Subcutaneous adipose tissue (tissue), 4 donors: ENCODE results near the gene PARM1. TPM values are rescaled to one million over a fixed set of nuclear protein-coding genes. Genes with fewer than 3 reads are reported as not detected.

Source experiments
- total RNA-seq, 4 donors: library from RNA; depleted of rRNA; stranded (reverse); fragments of >200 nt; gene quantifications; one replicate each; pipeline ENCODE4 v1.1.0, GENCODE V29; 2016
- TF ChIP-seq, protein P1 (sequence below): fragments of 450-650 bp; IDR thresholded peaks from one replicate; pipeline ENCODE4 v1.5.1; 2016; ENCODE audit warnings: low read depth, mild to moderate bottlenecking, control low read depth, antibody characterized with exemption, moderate library complexity

The PARM1 gene
- total RNA-seq, 4 donors from 2014 or later, result 10.5 to 62.3 (median 50.4) TPM

DNA sequence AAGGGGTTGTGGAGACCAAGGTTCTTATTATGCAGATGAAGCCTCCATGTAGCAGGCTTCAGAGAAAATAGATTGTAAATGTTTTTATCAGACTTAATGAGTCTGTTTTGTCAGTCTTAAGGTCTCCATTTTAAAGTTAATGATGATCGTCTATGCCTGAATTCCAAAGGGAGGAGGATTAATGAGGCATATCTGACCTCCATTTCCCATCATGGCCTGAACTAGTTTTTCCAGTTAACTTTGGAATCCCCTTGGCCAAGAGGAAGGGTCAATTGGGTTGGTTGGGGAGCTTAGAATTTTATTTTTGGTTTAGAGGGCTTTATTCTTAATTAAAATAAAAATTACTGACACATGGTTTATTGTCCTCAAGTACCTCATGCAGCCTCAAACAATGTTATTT is 6.9 kb upstream of the PARM1 start:
- TF ChIP-seq, protein P1, sequence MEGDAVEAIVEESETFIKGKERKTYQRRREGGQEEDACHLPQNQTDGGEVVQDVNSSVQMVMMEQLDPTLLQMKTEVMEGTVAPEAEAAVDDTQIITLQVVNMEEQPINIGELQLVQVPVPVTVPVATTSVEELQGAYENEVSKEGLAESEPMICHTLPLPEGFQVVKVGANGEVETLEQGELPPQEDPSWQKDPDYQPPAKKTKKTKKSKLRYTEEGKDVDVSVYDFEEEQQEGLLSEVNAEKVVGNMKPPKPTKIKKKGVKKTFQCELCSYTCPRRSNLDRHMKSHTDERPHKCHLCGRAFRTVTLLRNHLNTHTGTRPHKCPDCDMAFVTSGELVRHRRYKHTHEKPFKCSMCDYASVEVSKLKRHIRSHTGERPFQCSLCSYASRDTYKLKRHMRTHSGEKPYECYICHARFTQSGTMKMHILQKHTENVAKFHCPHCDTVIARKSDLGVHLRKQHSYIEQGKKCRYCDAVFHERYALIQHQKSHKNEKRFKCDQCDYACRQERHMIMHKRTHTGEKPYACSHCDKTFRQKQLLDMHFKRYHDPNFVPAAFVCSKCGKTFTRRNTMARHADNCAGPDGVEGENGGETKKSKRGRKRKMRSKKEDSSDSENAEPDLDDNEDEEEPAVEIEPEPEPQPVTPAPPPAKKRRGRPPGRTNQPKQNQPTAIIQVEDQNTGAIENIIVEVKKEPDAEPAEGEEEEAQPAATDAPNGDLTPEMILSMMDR, result no peak

DNA sequence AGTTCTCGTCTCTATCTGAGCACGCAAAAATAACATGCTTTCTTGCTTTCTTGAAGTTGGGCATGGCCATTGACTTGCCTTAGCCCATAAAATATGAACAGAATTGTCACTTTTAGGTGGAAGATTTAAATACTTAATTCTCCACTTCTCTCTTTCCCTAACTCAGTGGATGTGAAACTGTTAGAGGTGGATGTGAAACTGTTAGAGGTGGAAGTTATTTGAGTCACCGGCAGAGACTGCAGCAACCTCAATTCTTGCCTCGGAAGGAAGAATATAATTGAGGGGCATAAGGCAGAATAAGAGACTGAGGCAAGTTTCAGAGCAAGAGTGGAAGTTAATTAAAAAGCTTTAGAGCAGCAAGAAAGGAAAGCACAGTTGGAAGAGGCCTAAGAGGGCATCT is 2.8 kb upstream of the PARM1 start:
- TF ChIP-seq, protein P1, result no peak

DNA sequence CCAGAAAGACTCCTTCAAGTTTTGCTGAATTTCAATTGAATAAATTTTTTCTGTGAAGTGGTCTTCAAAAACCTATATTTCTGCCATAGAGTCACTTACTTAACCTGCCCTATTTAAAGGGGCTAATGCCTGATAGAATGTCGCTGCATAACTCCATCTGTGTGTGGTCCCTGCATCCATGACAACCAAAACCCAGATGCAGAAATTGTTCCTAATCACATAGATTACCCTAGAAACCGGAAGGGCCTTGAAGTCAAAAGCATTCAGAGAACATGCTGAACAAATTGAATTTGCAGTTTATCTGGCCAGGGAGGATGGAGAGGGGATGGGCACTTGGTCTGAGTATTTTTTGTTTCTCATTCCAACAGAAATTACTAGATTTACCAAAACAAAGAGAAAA is 1.5 kb upstream of the PARM1 start:
- TF ChIP-seq, protein P1, result no peak

DNA sequence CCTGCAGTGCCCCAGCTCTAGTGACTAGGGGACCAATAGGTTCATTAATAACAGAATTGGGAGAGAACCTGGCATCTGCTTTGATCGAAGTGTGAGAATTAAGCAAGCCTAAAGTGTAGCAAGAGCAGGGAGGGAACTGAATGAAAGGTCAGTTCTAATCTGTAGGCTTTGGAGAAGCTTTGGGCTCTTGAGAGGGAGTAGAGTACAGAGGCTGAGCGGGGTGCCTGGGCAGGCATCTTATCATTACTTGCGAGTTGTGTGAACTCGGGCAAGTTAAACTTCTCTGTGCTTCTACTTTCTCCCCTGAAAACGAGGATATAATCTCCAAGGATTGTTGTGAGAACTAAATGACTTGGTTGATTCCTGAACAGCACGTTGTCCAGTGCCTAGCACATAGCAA is 906 bp upstream of the PARM1 start:
- TF ChIP-seq, protein P1, result no peak

DNA sequence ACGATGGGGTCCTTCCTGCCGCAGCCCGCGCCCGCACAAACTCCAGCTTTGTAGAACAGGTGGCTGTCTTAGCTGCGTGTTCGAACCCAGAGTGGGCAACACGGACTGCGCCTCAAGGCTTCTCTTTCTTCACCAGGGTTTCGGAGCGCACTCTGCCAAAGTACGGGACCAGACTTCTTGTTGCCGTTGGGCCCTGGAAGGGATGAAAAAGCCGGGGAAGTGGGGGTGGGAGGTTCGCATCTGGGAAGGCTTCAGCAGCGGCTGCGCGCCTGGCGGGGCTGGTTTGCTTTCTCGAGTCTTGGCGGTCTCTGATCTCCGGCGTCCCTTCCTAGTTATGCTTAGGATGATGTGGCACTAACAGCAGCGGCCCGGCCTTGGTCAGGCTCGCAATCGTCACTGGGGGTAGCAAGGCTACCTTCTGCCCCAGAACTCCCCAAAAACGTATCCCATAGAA is 673 bp downstream of the PARM1 start:
- TF ChIP-seq, protein P1, result no peak

DNA sequence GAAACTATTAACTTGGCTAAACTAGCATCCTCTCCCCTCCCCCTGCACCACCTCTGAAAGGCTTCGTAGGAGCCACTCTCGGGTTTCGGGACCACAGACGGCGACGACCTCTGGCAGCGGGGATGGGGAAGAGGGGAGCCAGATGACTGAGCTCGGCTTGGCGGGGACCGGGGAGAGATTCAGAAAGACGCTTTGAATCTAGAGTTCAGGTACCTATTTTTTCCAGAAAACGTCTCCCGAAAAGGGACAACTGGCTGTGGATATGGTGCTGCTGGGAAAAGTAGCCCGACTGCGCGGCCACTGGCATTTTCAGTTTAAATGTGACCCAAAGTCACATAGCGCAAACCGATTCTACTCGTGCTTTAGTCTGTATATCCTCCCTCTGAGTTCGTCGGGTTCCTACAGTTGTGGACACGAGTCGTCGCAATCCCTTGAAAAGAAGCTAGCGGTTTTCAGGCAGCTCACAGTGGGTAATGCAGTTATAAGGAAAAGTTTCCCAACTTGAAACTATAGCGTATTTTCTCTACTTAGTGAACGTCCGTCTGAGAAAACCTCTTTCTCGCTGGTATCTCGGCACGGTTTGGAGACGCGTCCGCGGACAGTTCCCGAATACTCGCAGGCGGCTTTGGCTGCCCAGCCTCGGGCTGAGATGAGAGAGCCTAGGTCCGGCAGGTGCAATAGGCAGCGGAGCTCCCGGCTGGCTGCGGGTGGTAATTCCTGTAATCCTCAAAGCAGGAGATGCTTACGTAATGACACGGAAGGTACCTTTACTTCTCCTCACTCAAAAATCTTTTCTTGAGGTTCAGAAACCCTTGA is 1.3 kb downstream of the PARM1 start:
- TF ChIP-seq, protein P1, result no peak

DNA sequence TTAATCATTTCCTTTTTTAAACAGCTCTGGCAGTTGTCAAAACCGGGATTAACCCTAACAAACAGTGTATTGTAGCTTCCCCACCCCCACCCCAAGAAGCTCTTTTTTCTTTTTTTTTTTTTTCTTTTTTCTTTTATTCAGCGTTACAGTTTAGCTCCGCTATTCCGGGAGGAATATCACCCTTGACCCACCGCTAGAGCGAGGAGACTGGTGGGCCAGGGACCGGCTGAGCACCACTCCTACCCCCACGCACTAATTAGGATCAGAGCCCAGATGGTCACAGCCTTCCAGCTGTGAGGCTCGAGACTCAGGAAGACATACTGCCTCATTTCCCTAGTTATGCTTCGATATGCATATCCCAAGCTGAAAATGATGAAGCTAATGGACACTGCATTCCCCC is 2.0 kb downstream of the PARM1 start:
- TF ChIP-seq, protein P1, result no peak
